Testis (tissue), 3 donors: Measurements from ENCODE around the gene OR52E2. TPM values are rescaled to one million over a fixed set of nuclear protein-coding genes. Genes with fewer than 3 reads are reported as not detected.

Source experiments
- DNase-seq: peaks from one replicate; pipeline ENCODE4 v3.0.0-alpha.2; 2019
- H3K27ac ChIP-seq, 2 donors: fragments of 200-600 bp; sonication (generic); one replicate each; pipeline ENCODE4 v1.5.1; 2019
- H3K27me3 ChIP-seq: fragments of 200-600 bp; sonication (generic); one replicate; pipeline ENCODE4 v1.5.1; 2019
- H3K36me3 ChIP-seq: fragments of 200-600 bp; sonication (generic); one replicate; pipeline ENCODE4 v1.5.1; 2017; ENCODE audit warnings: low read depth; ENCODE audit errors: missing control alignments
- H3K4me1 ChIP-seq: fragments of 200-600 bp; sonication (generic); one replicate; pipeline ENCODE4 v1.5.1; 2019
- H3K4me3 ChIP-seq, 2 donors: fragments of 200-600 bp; sonication (generic); one replicate each; pipeline ENCODE4 v1.5.1; 2017 to 2019
- H3K9me3 ChIP-seq: fragments of 200-600 bp; sonication (generic); one replicate; pipeline ENCODE4 v1.5.1; 2017
- POLR2A ChIP-seq: fragments of 450-650 bp; IDR thresholded peaks from one replicate; pipeline ENCODE4 v1.6.1; 2017; ENCODE audit warnings: antibody characterized with exemption, mild to moderate bottlenecking, moderate library complexity
- WGBS, 2 donors: methylation state at CpG; one replicate each; pipeline ENCODE4 v1.1.5; 2018; 5-methylcytosine and 5-hydroxymethylcytosine counted together
- intact Hi-C: fragments of 100-400 bp; cut with DNase I; formaldehyde crosslinking; loops from one replicate; pipeline ENCODE4 v1.15.1; 2023; ENCODE audit warnings: low total_unique reads
- polyA plus RNA-seq: library from polyadenylated mRNA; stranded (reverse); fragments of 350-450 nt; fragmentation: Illumina TruSeq; extraction: RNeasy Lipid Tissue Mini Kit (QIAGEN cat#74804); gene quantifications from one replicate; pipeline ENCODE4 v1.2.3, GENCODE V29; 2014; ENCODE audit warnings: low read depth, low replicate concordance; ENCODE audit not compliant: insufficient read depth
- total RNA-seq, 2 donors: library from RNA; depleted of rRNA; stranded (reverse); fragments of >200 nt; gene quantifications; one replicate each; pipeline ENCODE4 v1.2.3, GENCODE V29; 2016
- TF ChIP-seq, protein P1 (sequence below), 3 experiments: fragments of 450-650 bp in 2 of 3; fragments of 200-600 bp in 1 of 3; sonication (generic) in 1 of 3; IDR thresholded peaks; one replicate each; pipeline ENCODE4 v1.5.1; 2016 to 2019; ENCODE audit warnings: antibody characterized with exemption in 3 of 3, mild to moderate bottlenecking in 2 of 3, moderate library complexity in 1 of 3

The OR52E2 gene
- total and polyA plus RNA-seq, 3 donors from 2014 or later, result 0.37 TPM; not detected in 2

DNA sequence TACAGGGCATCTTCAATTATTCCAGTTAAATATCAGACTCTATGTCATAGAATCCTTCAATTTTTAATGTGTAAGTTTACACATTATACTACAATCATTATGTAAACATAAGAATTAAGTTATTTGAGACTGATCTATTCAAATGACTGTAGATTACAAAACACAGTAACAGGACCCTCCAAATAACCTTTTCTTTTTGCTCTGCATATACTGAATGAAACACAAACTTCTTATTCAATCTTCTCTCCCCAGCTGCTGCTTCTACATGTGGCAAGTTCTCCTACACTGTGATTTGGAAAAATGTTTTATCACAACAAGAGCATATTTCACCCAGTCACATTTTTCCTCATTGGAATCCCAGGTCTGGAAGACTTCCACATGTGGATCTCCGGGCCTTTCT is 13.2 kb downstream of the OR52E2 start, which contains the start of gene OR52J3:
TSS of gene OR52J3 (plus strand) at position 301 of the 400 bp plus-strand sequence. CDS start at position 301, 0 bp downstream.
- no peaks in the 10 kb centered on the region for H3K27me3 ChIP-seq
- H3K27ac ChIP-seq, result no peak within 1 kb of the TSS
- no peak within 1 kb of the TSS for H3K4me3 ChIP-seq
- H3K9me3 ChIP-seq, result no peaks in the 10 kb centered on the region
- H3K36me3 ChIP-seq, result no peaks in the 10 kb centered on the region
- no peak for DNase-seq
- intact Hi-C loops, result no loop called here
- no peaks in the 10 kb centered on the region for H3K4me1 ChIP-seq
- 65 to 71% methylated on average over 1 of the region's 1 CpG for WGBS, 2 donors
- TF ChIP-seq POLR2A, result no peak
- TF ChIP-seq, protein P1, sequence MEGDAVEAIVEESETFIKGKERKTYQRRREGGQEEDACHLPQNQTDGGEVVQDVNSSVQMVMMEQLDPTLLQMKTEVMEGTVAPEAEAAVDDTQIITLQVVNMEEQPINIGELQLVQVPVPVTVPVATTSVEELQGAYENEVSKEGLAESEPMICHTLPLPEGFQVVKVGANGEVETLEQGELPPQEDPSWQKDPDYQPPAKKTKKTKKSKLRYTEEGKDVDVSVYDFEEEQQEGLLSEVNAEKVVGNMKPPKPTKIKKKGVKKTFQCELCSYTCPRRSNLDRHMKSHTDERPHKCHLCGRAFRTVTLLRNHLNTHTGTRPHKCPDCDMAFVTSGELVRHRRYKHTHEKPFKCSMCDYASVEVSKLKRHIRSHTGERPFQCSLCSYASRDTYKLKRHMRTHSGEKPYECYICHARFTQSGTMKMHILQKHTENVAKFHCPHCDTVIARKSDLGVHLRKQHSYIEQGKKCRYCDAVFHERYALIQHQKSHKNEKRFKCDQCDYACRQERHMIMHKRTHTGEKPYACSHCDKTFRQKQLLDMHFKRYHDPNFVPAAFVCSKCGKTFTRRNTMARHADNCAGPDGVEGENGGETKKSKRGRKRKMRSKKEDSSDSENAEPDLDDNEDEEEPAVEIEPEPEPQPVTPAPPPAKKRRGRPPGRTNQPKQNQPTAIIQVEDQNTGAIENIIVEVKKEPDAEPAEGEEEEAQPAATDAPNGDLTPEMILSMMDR (IDR thresholded peaks at IDR 0.05), result no peak

DNA sequence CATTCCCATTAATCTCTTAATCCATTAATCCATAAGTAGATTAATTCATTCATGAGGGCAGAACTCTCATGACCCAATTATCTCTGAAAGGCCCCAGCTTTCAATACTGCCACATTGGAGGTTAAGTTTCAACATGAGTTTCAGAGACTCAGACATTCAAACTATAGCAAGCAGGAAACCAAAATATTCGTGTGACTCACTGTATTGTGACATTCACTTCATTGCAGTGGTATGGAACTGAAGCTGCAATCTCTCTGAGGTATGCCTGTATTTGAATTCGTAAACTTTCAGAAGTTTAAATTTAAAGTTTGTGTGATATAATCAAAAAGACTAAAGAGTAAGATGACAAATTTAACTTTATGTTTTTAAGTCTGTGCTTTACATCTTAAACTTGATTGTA is 16.0 kb downstream of the OR52E2 start:
- H3K4me1 ChIP-seq, result no peaks in the 10 kb centered on the region
- intact Hi-C loops, result no loop called here
- no peak overlapping the region for H3K27ac ChIP-seq
- WGBS, 2 donors, result 75 to 76% methylated on average over 2 of the region's 2 CpGs
- TF ChIP-seq POLR2A, result no peak
- TF ChIP-seq, protein P1 (IDR thresholded peaks at IDR 0.05), result no peak
- no peak overlapping the region for H3K4me3 ChIP-seq
- no peaks in the 10 kb centered on the region for H3K27me3 ChIP-seq
- no peaks in the 10 kb centered on the region for H3K9me3 ChIP-seq
- no peak for DNase-seq
- no peaks in the 10 kb centered on the region for H3K36me3 ChIP-seq

DNA sequence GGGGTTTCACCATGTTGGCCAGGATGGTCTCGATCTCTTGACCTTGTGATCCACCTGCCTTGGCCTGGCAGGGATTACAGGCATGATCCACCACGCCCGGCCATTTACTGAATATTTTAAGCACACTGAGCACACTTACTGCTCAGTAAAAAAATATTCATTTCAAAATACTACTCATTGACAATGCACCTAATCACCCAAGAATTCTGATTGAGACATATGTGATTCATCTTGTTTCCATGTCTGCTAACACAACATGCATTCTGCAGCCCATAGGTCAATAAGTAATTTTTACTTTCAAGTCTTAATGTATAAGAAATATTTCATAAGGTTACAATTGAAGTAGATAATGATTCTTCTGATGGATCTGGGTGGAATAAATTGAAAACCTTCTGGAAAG is 17.3 kb downstream of the OR52E2 start:
- Histone ChIP-seq H3K27ac (no peak overlapping the region), H3K36me3 (no peaks in the 10 kb centered on the region), H3K9me3 (no peaks in the 10 kb centered on the region), H3K4me3 (no peak overlapping the region), H3K4me1 (no peaks in the 10 kb centered on the region), H3K27me3 (no peaks in the 10 kb centered on the region)
- 67 to 85% methylated on average over 3 of the region's 3 CpGs for WGBS, 2 donors
- TF ChIP-seq, protein P1 (IDR thresholded peaks at IDR 0.05), result no peak
- TF ChIP-seq POLR2A, result no peak
- no peak for DNase-seq
- intact Hi-C loops, result no loop called here

DNA sequence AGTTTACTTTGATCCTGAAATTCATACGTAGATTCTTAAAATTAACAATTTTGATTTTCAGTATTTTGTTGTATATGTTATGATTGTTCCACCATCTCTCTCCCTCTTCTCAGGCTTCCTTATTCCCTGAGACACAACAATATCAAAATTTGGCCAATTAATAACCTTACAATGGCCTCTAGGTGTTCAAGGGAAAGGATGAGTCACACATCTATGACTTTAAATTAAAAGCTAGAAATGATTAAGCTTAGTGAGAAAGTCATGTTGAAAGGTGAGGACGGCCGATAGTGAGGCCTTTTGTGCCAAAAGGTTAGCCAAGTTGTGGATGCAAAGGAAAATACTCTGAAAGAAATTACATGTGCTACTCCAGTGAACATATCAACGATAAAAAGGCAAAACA is 18.6 kb downstream of the OR52E2 start:
- Histone ChIP-seq H3K36me3 (no peaks in the 10 kb centered on the region), H3K27ac (no peak overlapping the region), H3K9me3 (no peaks in the 10 kb centered on the region), H3K4me1 (no peaks in the 10 kb centered on the region), H3K4me3 (no peak overlapping the region), H3K27me3 (no peaks in the 10 kb centered on the region)
- DNase-seq, result no peak
- 67 to 74% methylated on average over 4 of the region's 4 CpGs for WGBS, 2 donors
- intact Hi-C loops, result no loop called here
- no peak for TF ChIP-seq POLR2A
- TF ChIP-seq, protein P1 (IDR thresholded peaks at IDR 0.05), result no peak

DNA sequence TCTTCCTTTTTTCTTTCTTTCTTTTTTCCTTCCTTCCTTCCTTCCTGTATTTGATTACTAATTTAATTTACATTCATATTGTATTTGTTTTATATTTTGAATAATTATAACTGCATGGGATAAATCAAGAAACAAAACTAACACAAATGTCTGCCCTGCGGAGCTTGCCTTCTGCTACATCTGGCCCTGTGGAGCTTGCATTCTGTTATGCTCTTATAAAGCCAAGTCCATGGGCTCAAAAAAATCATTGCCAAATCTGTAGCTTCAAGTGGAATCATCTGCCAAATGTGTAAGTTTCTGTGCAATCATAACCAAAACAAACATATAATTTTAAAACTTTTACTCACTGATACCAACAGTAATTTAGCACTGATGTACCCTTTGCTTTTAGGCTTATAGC is 21.1 kb downstream of the OR52E2 start:
- WGBS, 2 donors, result 69 to 71% methylated on average over 1 of the region's 1 CpG
- no peaks in the 10 kb centered on the region for H3K27me3 ChIP-seq
- no peak overlapping the region for H3K27ac ChIP-seq
- H3K36me3 ChIP-seq, result no peaks in the 10 kb centered on the region
- no peaks in the 10 kb centered on the region for H3K4me1 ChIP-seq
- no peak overlapping the region for H3K4me3 ChIP-seq
- TF ChIP-seq, protein P1 (IDR thresholded peaks at IDR 0.05), result no peak
- TF ChIP-seq POLR2A, result no peak
- H3K9me3 ChIP-seq, result no peaks in the 10 kb centered on the region
- no peak for DNase-seq
- intact Hi-C loops, result no loop called here
